GM12892 (cell line): ENCODE data around the gene ODF4.
"Not testable (repeated sequence)": the region's sequence is repeated elsewhere in the genome, so short reads cannot be mapped to it uniquely, and the experiment has no call there.

ENCODE experiments used
- DNase-seq: peaks from one replicate; pipeline ENCODE4 v3.0.0; 2011; ENCODE audit not compliant: insufficient read length
- FAIRE-seq: peaks from 2 replicates; lab custom pipeline; 2011; peaks lifted over from hg19 to GRCh38; lab: Jason Lieb, UNC
- POLR2A ChIP-seq: IDR thresholded peaks from 2 replicates; pipeline ENCODE4 v1.6.1; 2011; ENCODE audit warnings: low read depth, low read length, control low read depth
- POLR2AphosphoS5 ChIP-seq: IDR thresholded peaks from 2 replicates; pipeline ENCODE4 v1.6.1; 2011; ENCODE audit warnings: low read depth, low read length, control low read depth
- TAF1 ChIP-seq: IDR thresholded peaks from 2 replicates; pipeline ENCODE4 v1.6.1; 2011; ENCODE audit warnings: low read depth, mild to moderate bottlenecking, control low read depth, low read length, borderline replicate concordance

The ODF4 gene

GRCh38 chr17:8332128-8332527 lies 7.5 kb upstream of the ODF4 start:
- TF ChIP-seq TAF1, result no peak
- TF ChIP-seq POLR2AphosphoS5, result no peak
- TF ChIP-seq POLR2A, result no peak
- FAIRE-seq (no peak), DNase-seq (no peak)

GRCh38 chr17:8332688-8333087 lies 7.0 kb upstream of the ODF4 start:
- no peak for DNase-seq
- FAIRE-seq, result no peak
- TF ChIP-seq POLR2AphosphoS5, result no peak
- no peak for TF ChIP-seq TAF1
- TF ChIP-seq POLR2A, result no peak

GRCh38 chr17:8333281-8333680 lies 6.4 kb upstream of the ODF4 start:
- DNase-seq, result no peak
- FAIRE-seq, result no peak
- no peak for TF ChIP-seq TAF1
- no peak for TF ChIP-seq POLR2A
- TF ChIP-seq POLR2AphosphoS5, result no peak

GRCh38 chr17:8337802-8338752 lies 1.6 kb upstream of the ODF4 start:
- no peak for DNase-seq
- TF ChIP-seq TAF1 (no peak), POLR2AphosphoS5 (no peak), POLR2A (no peak)
- FAIRE-seq, result peak; percentile 36

- no peak for DNase-seq
- FAIRE-seq, result no peak
- no peak for TF ChIP-seq POLR2AphosphoS5
- no peak for TF ChIP-seq TAF1
Observed at GRCh38 chr17:8338753-8339140, 893 bp upstream of the ODF4 start.

GRCh38 chr17:8341456-8341855 lies 1.8 kb downstream of the ODF4 start:
- DNase-seq (no peak), FAIRE-seq (no peak)
- TF ChIP-seq TAF1, result no peak
- no peak for TF ChIP-seq POLR2A
- no peak for TF ChIP-seq POLR2AphosphoS5

- DNase-seq (no peak), FAIRE-seq (no peak)
- TF ChIP-seq TAF1 (no peak), POLR2AphosphoS5 (no peak), POLR2A (no peak)
Observed at GRCh38 chr17:8345052-8345690, 5.5 kb downstream of the ODF4 start.

GRCh38 chr17:8345951-8346665 lies 6.5 kb downstream of the ODF4 start:
- FAIRE-seq, result no peak
- TF ChIP-seq POLR2A, result no peak
- no peak for TF ChIP-seq TAF1
- no peak for TF ChIP-seq POLR2AphosphoS5

GRCh38 chr17:8347001-8347400 lies 7.4 kb downstream of the ODF4 start:
- not testable (repeated sequence) for FAIRE-seq, DNase-seq

More at GRCh38 chr17:8345951-8346665, 6.5 kb downstream of the ODF4 start:
- no peak for DNase-seq

- TF ChIP-seq TAF1 (no peak), POLR2A (no peak), POLR2AphosphoS5 (no peak)
- no peak for FAIRE-seq
Observed at GRCh38 chr17:8350339-8350738, 10.7 kb downstream of the ODF4 start.

GRCh38 chr17:8353736-8354135 lies 14.1 kb downstream of the ODF4 start:
- FAIRE-seq (no peak), DNase-seq (no peak)
- TF ChIP-seq POLR2AphosphoS5 (no peak), POLR2A (no peak), TAF1 (no peak)

More at GRCh38 chr17:8350339-8350738, 10.7 kb downstream of the ODF4 start:
- DNase-seq, result no peak
